A673 (cell line): ENCODE measurements around the gene ESR1. TPM values are rescaled to one million over a fixed set of nuclear protein-coding genes. Genes with fewer than 3 reads are reported as not detected.

Source experiments
- BruUV-seq: library from RNA; stranded (reverse); fragments of 400-500 nt; replicated peaks from 2 replicates; lab custom pipeline; 2021; lab: Mats Ljungman, UMichigan
- CTCF ChIA-PET: fragments of 300-600 bp; sonication (Branson Sonifier 250); formaldehyde crosslinking; loops from one replicate; lab custom pipeline; 2022; ENCODE audit warnings: antibody characterized with exemption; lab: Charles Lee
- POLR2A ChIA-PET: fragments of 300-600 bp; sonication (Branson Sonifier 250); formaldehyde crosslinking; loops from one replicate; lab custom pipeline; 2022; ENCODE audit warnings: antibody characterized with exemption; ENCODE audit not compliant: low non-redundant PET; lab: Charles Lee
- DNase-seq: peaks from one replicate; pipeline ENCODE4 v3.0.0-alpha.2; 2015; ENCODE audit warnings: low spot score
- H3K27ac ChIP-seq: fragments of 200-600 bp; sonication (generic); 2 replicates; pipeline ENCODE4 v1.5.1; 2016; ENCODE audit warnings: mixed run types, low read depth, mild to moderate bottlenecking, mixed read lengths, antibody characterized with exemption, low read length; ENCODE audit not compliant: poor library complexity, severe bottlenecking
- H3K27me3 ChIP-seq: fragments of 200-600 bp; sonication (generic); replicated peaks from 2 replicates; pipeline ENCODE4 v1.6.1; 2017; ENCODE audit warnings: mixed run types, low read depth, mild to moderate bottlenecking, mixed read lengths, antibody characterized with exemption, low read length; ENCODE audit not compliant: insufficient read depth, poor library complexity
- H3K36me3 ChIP-seq: fragments of 200-600 bp; sonication (generic); 2 replicates; pipeline ENCODE4 v1.6.1; 2016; ENCODE audit warnings: mixed run types, mild to moderate bottlenecking, mixed read lengths, antibody characterized with exemption, low read length; ENCODE audit not compliant: insufficient read depth, poor library complexity, severe bottlenecking
- H3K4me1 ChIP-seq: fragments of 200-600 bp; sonication (generic); 2 replicates; pipeline ENCODE4 v1.6.1; 2017; ENCODE audit warnings: mixed run types, mild to moderate bottlenecking, mixed read lengths, antibody characterized with exemption, low read length; ENCODE audit not compliant: insufficient read depth, poor library complexity, severe bottlenecking
- H3K4me3 ChIP-seq: fragments of 200-600 bp; sonication (generic); 2 replicates; pipeline ENCODE4 v1.5.1; 2016; ENCODE audit warnings: low read depth, mixed run types, mild to moderate bottlenecking, mixed read lengths, low read length; ENCODE audit not compliant: poor library complexity, severe bottlenecking
- H3K9me3 ChIP-seq: fragments of 200-600 bp; sonication (generic); 2 replicates; pipeline ENCODE4 v1.6.1; 2016; ENCODE audit warnings: mixed run types, low read depth, mild to moderate bottlenecking, mixed read lengths, antibody characterized with exemption, low read length; ENCODE audit not compliant: poor library complexity, severe bottlenecking
- EZH2 ChIP-seq: fragments of 200-600 bp; sonication (generic); IDR thresholded peaks from 2 replicates; pipeline ENCODE4 v1.6.1; 2017; ENCODE audit warnings: borderline replicate concordance, low read depth, mild to moderate bottlenecking, mixed read lengths, antibody characterized with exemption, low read length; ENCODE audit not compliant: poor library complexity, severe bottlenecking
- intact Hi-C: fragments of 100-400 bp; cut with micrococcal nuclease; formaldehyde crosslinking; loops from one replicate; pipeline ENCODE4 v1.10.0; 2022; ENCODE audit not compliant: unreplicated experiment
- total RNA-seq: library from RNA; stranded (reverse); gene quantifications from 2 replicates; pipeline ENCODE4 v1.2.3, GENCODE V29; 2021
- TF ChIP-seq, protein P1 (sequence below): fragments of 300-800, 200-600 bp; sonication (generic); conservative IDR thresholded peaks from 2 replicates; pipeline ENCODE4 v1.5.1; 2017; ENCODE audit warnings: low read depth, mild to moderate bottlenecking, antibody characterized with exemption, low read length, moderate library complexity, mixed read lengths

ESR1 gene
- total RNA-seq, 1 experiment from 2014 or later: not detected

DNA sequence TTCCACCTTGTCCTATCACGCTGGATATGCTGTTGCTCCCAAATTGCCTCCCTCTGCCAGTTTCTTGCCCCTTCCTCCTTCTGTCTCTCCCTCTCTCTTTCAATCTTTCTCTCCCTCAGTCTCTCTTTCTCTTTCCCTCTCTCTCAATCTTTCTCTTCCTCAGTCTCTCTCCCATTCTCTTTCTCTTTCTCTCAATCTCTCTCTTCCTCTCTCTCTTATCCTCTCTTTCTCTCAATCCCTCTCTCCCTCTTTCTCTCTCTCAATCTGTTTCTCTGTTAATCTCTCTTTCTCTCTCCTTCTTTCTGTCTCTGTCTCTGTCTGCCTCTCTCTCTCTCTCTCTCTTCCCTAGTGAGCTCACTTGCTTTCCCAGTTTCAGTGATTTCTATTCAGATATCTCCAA, 245.8 kb downstream of the ESR1 start:
- no TSS peak for BruUV-seq
- Histone ChIP-seq H3K4me3 (no peak overlapping the region), H3K27ac (no peak overlapping the region), H3K36me3 (no peaks in the 10 kb centered on the region), H3K4me1 (no peaks in the 10 kb centered on the region), H3K9me3 (no peaks in the 10 kb centered on the region), H3K27me3 (peaks cover 8% of the 10 kb centered on the region)
- DNase-seq: no peak
- TF ChIP-seq, protein P1, sequence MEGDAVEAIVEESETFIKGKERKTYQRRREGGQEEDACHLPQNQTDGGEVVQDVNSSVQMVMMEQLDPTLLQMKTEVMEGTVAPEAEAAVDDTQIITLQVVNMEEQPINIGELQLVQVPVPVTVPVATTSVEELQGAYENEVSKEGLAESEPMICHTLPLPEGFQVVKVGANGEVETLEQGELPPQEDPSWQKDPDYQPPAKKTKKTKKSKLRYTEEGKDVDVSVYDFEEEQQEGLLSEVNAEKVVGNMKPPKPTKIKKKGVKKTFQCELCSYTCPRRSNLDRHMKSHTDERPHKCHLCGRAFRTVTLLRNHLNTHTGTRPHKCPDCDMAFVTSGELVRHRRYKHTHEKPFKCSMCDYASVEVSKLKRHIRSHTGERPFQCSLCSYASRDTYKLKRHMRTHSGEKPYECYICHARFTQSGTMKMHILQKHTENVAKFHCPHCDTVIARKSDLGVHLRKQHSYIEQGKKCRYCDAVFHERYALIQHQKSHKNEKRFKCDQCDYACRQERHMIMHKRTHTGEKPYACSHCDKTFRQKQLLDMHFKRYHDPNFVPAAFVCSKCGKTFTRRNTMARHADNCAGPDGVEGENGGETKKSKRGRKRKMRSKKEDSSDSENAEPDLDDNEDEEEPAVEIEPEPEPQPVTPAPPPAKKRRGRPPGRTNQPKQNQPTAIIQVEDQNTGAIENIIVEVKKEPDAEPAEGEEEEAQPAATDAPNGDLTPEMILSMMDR: no peak
- TF ChIP-seq EZH2: no peak
- intact Hi-C loops: no loop called here
- ChIA-PET POLR2A (no interaction called here), CTCF (no interaction called here)

DNA sequence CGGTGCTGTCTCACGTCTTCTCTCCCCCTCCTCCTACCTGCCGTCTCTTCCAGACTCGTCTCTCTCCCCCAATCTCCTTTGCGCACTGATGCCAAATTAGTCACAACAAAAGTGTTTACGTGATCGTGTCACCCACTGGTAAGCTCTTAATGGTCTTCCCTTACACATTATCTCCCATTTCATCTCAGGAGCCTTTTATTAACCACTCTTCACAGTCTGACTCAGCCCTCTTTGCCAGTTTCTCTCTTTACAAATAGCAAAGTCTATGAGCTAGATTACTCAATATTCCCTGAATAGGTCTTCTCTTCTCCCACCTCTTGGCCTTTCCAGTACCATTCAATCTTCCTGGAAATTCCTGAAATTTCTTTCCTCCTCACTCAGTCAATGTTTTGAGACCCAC, 247.0 kb downstream of the ESR1 start:
- H3K27me3 ChIP-seq: peaks cover 8% of the 10 kb centered on the region

DNA sequence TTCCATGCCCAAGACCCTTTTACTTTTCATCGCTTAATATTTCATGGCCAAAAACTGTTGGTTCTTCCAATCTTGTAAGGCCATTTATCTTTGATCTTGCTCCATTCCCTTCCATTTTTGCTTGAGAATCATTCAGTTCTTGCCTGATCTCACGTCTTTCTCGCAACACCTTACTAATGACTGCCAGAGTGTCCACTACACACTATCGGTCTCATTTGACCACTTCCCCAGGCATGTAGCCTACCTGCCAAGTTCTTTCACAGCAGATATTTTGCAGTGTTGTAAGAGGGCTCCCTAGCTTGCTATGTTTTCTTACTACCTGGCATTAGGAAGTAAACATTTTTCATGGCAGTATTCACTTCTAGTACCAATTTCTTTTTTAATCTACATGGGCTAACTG, 248.0 kb downstream of the ESR1 start:
- intact Hi-C loops: no loop called here
- CTCF ChIA-PET: no interaction called here

More for the DNA sequence above, 247.0 kb downstream of the ESR1 start:
- ChIA-PET POLR2A (no interaction called here), CTCF (no interaction called here)
- no peak for TF ChIP-seq EZH2
- TF ChIP-seq, protein P1: no peak
- no peaks in the 10 kb centered on the region for H3K36me3 ChIP-seq
- no peak overlapping the region for H3K27ac ChIP-seq
- BruUV-seq: no TSS peak
- DNase-seq: no peak
- H3K4me3 ChIP-seq: no peak overlapping the region
- H3K4me1 ChIP-seq: no peaks in the 10 kb centered on the region
- intact Hi-C loops: no loop called here
- H3K9me3 ChIP-seq: no peaks in the 10 kb centered on the region

More for the DNA sequence above, 248.0 kb downstream of the ESR1 start:
- no peaks in the 10 kb centered on the region for H3K9me3 ChIP-seq
- BruUV-seq: no TSS peak
- DNase-seq: no peak
- no peak overlapping the region for H3K4me3 ChIP-seq
- no peaks in the 10 kb centered on the region for H3K4me1 ChIP-seq
- H3K27ac ChIP-seq: no peak overlapping the region
- TF ChIP-seq, protein P1: no peak
- no peak for TF ChIP-seq EZH2
- POLR2A ChIA-PET: no interaction called here
- H3K36me3 ChIP-seq: no peaks in the 10 kb centered on the region
- peaks cover 8% of the 10 kb centered on the region for H3K27me3 ChIP-seq
